ENCODE measurements around the gene OGDH.
"Not testable (repeated sequence)": the region's sequence is repeated elsewhere in the genome, so short reads cannot be mapped to it uniquely, and the experiment has no call there.

Gene OGDH

DNA sequence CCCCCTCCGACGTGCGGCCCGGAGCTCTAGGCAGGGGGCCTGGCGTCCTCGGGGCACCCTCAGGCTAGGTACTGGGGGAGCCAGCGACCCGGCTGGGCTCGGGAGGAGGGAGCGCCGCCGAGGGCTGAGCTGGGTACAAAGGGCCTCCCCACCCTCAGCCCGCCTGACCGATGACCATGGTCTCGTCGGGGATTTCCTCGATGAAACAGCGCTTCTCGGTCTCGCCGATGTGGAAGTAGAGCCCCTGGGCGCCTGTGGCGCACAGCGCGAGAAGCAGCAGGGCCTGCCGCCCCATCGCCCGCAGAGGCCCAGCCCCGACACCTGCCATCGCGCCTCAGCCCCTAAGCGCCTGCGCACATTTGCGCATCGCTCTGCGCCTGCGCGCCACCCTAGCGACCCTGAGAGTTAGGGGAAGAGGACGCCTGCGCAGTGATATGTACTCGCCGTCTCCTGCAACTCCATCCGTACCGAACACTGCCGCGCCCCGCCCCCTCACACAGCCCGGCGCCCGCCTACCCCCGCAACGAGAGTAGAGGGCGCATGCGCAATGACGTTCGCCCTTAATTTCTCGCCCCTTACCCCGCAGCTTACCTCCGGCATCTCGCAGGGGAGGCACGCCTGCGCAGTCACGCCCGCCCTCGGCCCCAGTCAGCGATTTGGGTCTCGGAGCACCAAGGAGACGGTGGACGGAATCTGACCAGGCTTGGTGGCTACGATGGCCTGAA is 24.4 kb upstream of the OGDH start, which contains the start of gene TMED4:
Gene TMED4, minus strand, starts transcription at position 353 of the 725 bp plus-strand sequence. Its CDS starts 25 bp downstream, at position 328.
- peak; percentile 100 for DNase-seq

DNA sequence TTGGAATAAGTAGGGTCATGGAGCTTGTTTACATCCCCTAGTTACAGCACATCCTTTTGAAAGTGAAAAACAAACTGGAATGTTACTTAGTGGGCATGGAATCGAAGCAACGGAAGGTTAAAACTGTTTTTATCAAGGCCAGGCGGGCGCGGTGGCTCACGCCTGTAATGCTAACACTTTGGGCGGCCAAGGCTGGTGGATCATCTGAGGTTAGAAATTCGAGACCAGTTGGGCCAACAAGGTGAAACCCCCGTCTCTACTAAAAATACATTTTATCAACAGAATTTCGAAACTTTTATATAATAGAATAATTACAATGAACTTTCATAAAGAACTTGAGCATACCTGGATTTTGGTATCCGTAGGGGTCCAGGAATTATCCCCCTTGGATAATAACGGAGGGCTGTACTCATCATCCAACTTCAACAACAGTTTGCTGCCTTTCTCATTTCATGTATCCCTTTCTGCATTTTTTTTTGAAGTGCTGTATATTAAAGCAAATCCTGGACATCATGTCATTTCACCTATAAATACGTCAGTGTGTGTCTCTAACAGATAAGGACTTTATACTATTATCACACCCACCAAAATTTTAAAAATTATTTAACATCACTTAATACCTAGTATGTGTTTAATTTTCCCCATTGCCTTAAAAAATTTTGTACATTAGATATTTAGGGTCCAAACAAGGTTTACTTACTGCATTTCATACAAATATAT is 23.1 kb upstream of the OGDH start:
- DNase-seq = no peak

DNA sequence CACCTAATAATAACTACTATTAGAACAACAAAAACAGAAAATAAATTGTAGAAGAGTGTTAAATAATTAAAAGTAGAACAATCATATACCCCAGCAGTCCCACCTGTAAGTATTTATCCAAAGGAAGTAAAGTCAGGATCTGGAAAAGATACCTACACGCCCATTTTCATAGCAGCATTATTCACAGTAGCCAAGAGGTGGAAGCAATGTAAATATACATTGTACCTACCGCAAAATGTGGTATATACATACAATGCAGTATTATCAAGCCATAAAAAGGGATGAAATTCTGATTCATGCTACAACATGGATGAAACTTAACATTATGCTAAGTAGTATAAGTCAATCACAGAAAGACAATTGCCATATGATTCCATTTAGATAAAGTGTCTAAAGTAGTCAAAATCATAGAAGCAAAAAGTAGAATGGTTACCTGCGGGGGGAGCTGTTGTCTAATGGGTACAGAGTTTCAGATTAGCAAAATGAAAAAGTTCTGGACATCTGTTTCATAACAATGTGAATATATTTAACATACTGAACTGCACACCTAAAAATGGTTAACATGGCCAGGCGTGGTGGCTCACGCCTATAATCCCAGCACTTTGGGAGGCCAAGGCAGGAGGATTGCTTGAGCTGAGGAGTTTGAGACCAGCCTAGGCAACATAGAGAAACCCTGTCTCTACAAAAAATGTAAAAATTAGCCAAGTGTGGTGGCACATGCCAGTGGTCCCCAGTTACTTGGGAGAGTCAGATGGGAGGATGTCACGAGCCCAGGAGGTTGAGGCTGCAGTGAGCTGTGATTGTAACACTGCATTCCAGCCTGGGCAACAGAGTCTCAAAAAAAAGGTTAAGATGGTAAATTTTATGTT is 18.4 kb upstream of the OGDH start:
- peak; percentile 39 for DNase-seq

DNA sequence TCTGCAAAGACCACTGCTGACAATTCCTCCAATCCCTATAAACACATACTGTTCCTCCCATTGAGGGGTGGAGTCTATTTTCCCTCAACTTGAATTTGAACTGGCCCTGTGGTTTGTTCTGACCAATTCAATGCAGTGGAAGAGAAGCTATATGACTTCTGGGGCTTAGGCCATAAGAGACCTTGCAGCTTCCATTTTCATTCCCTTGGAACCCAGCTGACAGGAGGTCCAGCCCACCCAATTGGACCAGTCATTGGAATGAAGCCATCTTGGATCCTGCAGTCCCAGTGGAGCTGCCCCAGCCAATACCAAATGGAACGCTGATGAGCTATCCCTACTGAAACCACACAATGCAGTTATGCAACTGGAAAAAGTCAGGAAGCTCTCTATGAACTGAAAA is 15.5 kb upstream of the OGDH start:
- DNase-seq = no peak

DNA sequence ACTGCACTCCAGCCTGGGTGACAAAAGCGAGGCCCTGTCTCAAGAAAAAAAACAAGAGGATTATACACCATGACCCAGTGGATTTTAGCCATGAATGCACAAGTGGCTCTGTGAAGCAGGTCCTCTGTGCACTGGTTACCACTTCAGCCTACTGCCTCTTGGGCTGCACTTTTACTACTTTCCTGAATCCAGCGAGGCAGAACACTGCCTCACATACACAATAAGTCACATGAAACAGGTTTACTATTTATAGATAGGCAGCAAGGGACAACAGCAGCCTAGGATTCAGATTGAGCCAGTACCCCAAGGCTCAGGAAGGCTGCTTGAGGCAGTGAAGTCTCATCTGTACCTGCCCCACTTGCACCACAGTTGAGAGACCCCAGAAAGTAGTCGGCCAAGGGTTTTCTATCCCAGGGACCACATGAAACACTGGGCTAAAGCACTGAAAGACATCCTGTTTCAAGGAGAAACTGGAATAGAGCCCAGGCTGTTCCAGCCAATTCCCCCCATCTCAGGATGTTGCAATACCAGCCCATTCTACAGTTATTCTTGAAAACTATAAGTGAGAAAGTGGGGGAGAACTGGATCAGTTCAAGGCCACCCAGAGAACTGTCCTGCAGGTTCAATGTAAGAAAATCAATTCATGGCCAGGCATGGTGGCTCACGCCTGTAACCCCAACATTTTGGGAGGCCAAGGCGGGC is 10.3 kb upstream of the OGDH start:
- no peak for DNase-seq

DNA sequence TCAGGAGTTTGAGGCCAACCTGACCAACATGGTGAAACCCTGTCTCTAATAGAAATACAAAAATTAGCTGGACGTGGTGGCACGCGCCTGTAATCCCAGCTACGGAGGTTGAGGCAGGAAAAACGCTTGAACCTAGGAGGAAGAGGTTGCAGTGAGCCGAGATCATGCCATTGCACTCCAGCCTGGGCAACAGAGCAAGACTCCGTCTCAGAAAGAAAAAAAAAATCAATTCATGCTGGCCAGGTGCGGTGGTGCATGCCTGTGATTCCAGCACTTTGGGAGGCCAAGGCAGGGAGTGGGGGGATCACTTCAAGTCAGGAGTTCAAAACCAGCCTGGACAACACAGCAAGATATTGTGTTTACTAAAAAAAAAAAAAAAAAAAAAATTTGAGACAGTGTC is 9.2 kb upstream of the OGDH start:
- DNase-seq = not testable (repeated sequence)

DNA sequence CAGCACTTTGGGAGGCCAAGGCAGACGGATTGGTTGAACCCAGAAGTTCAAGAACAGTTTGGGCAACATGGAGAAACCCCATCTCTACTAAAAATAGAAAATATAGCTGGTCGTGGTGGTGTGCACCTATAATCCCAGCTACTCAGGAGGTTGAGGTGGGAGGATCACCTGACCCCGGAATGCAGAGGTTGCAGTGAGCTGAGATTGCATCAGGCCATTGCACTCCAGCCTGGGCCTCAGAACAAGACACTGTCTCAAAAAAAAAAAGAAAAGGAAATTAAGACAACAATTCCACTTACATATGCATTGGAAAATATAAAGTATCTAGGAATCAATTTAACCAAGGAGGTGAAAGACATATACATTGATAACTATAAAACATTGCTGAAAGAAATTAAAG is 7.2 kb upstream of the OGDH start:
- DNase-seq = no peak

DNA sequence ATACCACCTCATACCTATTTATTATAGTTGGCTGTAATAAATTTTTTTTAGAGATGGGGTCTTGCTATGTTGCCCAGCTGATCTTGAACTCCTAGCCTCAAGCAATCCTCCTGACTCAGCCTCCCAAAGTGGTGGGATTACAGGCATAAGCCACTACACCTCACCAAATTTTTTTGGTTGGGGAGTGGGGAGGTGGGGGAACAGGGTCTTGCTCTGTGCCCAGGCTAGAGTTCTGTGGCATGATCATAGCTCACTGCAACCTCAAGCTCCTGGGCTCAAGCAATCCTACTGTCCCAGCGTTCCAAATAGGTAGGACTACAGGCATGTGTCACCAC is 3.9 kb upstream of the OGDH start:
- no peak for DNase-seq

DNA sequence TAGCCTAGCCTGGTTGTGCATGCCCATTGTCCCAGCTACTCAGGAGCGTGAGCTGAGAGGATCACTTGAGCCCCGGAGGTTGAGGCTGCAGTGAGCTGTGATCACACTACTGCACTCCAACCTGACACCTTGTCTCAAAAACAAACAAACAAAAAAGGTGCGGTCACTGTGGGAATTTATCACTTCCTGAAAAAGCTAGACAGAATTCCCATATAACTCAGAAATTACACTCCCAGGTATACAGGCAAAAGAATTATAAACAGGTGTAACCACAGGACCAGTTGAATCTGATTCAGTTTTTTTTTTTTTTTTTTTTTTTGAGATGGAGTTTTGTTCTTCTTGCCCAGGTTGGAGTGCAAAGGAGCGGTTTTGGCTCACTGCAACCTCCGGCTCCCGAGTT is 3.2 kb upstream of the OGDH start:
- DNase-seq = no peak

DNA sequence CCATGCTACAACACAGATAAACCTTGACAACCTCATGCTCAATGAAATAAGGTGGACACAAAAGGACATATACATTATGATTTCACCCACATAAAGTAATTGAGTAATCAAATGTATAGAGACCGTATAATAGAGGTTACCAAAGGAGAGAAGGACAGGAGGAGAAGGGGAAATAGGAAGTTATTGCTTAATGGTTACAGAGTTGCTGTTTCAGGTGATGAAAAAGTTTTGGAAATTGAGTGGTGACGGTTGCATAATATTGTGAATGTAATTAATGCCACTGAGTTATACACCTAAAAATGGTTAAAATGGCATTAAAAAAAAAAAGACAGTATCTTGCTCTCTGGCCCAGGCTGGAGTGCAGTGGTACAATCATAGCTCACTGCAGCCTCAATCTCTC is 1.5 kb upstream of the OGDH start:
- no peak for DNase-seq

DNA sequence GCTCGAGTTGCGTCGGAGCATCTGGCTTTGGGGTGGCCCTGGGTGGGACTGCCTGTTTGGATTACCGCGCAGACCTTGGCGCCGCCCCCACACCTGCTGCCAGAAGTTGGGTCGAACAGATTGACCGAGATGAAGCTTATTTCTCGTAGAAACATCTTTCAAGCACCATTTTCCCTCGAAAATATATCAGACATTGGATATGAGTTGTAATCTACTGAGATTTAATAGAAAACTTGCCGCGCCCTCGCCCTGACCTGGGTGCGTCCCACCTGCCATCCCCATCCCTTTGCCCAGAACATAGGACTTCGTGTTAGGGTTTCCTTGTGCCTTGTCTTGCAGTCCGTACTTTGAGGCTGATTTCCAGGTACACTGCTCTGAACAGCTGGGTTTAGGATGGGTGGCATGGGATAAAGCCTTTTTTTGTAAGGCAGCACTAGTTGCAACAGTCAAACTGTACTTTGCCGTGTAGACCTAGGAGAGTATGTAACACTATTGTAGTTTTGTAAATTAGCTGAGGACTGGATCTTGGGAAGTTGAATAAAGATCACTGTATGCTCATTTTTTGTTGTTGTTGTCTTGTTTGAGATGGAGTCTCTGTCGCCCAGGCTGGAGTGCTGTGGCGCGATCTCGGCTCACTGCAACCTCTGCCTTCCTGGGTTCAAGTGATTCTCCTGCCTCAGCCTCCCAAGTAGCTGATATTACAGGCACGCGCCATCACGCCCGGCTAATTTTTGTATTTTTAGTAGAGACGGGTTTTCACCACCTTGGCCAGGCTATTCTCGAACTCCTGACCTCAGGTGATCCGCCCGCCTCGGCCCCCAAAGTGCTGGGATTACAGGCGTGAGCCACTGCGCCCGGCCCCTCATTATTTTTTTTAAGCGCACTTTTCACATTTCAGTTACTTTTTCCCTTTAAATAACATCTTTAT is 978 bp downstream of the OGDH start:
- DNase-seq = no peak

DNA sequence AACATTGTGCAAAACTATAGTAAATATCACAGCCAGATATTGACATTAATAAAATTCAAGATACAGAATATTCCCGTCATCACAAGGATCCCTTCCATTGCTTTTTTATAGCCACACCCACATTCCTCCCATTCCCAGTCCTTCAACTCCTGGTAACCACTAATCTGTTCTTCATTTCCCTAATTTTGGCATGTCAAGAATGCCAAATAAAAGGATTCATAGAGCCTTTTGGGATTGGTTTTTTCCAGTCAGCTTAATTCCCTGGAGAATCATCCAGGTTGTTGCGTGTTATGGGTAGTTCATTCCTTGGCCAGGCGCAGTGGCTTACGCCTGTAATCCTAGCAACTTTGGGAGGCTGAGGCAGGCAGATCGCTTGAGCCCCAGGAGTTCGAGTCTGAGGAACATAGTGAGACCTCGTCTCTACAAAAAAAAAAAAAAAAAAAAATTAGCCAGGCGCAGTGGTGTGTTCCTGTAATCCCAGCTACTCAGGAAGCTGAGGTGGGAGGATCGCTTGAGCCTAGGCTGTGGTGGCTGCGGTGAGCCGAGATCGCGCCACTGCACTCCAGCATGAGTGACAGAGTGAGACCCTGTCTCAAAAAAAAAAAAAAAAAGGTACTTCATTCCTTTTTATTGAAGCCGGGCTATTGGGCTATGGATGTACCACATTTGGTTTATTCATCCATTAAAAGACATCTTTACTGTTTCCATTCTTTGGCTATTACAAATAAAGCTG is 2.7 kb downstream of the OGDH start:
- DNase-seq = no peak

DNA sequence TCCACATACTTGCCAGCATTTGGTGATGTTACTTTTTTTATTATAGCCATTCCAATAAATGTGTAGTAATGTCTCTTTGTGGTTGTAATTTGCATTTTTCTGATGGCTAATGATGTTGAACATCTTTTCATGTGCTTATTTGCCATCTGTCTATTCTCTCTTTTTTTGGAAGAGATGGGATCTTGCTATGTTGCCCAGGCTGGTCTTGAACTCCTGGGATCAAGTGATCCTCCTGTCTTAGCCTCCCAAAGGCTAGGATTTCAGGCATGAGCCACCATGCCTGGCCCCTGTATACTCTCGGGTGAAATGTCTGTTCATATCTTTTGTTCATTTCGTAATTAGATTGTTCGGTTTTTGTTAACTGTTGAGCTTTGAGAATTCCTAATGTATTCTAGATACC is 3.4 kb downstream of the OGDH start:
- no peak for DNase-seq

DNA sequence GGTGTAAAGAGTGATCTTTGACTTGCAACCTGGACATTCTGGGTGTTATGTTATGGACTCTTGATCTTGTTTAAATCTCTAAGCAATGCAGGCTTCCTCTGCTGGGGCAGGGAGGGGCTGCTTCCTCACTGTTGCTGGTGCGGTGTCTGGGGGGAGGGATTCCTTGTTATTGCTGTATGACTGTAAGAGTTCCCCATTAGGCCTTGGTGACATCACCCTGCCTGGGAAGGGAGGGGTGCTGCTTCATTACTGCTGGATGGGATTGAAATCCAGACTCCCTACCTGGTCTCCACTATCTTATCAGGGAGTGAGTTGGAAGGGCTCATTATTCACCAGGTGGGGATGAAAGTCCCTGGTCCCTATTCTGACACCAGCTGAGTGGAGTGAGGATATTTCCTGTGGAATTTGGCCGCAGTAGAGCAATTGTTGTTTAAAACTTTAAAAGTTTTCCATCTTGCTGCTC is 8.8 kb downstream of the OGDH start:
- DNase-seq = no peak

DNA sequence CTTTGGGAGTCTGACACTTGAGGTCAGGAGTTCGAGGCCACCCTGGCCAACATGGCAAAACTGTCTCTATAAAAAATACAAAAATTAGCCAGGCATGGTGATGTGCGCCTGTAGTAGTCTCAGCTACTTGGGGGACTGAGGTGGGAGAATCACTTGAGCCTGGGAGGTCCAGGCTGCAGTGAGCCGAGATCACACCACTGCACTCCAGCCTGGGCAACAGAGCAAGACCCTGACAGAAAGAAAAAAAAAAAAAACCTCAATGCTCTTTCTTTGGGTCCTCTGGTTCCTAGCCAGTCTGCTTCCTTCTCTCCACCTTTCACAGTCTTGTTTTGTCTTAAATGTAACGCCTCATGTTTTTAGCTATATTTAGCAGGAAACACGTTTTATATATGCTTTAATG is 9.4 kb downstream of the OGDH start:
- DNase-seq = no peak

DNA sequence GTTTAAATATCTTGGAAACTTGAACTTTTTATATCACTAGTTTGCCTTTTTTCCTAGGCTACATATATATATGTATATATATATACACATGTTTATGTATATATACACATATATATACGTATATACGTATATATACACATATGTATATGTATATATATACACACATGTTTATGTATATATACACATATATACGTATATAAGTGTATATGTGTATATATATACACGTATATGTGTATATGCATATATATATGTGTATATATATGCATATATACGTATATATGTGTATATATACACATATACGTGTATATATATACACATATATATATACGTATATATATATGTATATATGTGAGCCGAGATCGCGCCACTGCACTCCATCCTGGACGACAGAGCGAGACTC is 10.1 kb downstream of the OGDH start:
- no peak for DNase-seq

DNA sequence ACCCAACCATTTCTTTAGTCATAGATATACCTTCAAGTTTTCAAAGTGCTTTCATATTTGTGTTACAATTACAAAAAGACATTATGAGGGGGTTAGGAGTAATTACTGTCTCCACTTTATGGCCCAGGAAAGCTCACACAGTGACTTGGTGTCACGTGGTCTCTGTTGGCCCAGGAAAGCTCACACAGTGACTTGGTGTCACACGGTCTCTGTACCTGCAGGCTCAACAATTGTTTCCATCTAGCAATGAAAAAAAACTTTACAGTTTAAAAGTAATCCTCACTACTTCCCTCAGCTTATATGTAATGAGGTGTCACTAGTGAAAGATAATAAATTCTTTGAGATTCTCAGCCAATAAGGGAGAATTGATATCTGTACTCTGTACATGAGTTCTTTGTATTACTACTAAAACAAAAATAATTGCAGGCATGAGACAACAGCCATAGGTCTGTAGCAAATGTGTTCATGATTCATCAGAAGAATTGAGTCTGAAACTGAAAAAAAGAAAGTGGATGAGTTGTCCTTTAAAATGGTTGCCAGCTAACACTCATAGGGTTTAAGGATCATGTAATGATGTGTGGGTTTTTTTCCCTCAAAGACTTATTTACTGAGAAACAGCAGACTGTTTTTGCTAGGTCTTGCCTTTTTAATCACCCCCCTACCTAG is 10.9 kb downstream of the OGDH start:
- no peak for DNase-seq

DNA sequence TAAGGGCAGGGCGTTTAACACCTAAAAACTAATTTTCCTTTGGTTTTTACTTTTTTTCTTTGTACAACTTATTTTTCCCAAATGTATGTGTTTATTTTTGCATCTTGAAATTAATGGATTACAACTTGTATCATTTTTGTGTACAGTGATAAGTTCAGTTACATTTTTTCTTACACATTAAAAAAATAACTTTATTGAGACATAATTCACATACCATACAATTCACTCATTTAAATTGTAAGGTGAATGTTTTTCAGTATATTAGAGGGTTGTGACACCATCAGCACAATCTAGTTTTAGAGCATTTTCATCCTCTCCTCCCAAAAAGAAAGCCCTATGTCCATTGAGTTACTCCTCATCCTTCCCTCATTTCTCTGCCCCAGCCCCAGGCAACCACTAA is 11.6 kb downstream of the OGDH start:
- DNase-seq = no peak

DNA sequence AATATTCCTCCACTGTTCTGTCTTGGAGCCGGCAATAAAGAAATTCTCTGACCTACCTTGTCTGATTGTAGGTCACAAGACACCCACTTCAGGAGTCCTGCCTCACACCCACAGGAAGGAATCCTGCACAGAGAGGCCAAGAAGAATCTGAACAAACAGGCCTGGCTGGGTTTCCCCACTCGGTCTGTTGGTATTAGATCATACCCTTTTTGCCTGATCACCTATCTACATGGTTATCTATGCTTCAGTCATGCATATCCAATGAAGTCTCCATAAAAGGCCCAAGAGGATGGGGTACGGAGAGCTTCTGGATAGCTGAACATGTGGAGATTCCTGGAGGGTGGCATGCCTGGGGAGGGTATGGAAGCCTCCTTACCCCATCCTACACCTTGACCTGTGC is 12.3 kb downstream of the OGDH start:
- DNase-seq = no peak

DNA sequence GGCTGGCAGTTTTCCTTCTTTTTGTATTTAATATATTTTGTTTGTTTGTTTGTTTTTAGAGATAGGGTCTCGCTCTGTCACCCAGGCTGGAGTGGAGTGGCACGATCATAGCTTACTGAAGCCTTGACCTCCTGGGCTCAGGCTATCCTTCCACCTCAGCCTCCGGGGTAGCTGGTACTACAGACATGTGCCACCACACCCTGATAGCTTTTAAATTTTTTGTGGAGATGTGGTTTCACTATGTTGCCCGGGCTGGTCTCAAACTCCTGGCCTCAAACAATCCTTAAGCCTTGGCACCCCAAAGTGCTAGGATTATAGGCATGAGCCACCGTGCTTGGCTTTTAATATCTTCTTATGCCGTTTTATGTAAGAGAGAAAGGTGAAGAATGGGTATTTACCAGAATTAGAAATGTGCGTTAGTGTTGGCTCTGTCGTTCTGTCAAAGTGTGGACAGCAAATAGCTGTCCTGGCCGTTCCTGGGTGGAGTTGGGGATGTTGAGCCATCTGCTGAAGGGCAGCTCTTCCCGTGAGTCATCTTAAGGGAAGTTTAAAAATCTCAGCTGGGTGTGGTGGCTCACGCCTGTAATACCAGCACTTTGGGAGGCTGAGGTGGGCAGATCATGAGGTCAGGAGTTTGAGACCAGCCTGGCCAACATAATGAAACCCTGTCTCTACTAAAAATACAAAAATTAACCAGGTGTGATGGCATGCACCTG is 14.8 kb downstream of the OGDH start:
- no peak for DNase-seq
